Nephron (organoid): Measurements from ENCODE around the gene TRMT10B.
"Not testable (repeated sequence)": the region's sequence is repeated elsewhere in the genome, so short reads cannot be mapped to it uniquely, and the experiment has no call there.

ENCODE experiments used
- H3K27ac Mint-ChIP-seq, 3 experiments: 2 replicates each; pipeline ENCODE4 v1.8.0; 2020; ENCODE audit warnings: mixed read lengths in 3 of 3, mild to moderate bottlenecking in 2 of 3, moderate library complexity in 1 of 3
- H3K27me3 Mint-ChIP-seq: 2 replicates; pipeline ENCODE4 v1.8.0; 2021; ENCODE audit warnings: low read depth, mild to moderate bottlenecking, moderate library complexity, mixed read lengths
- H3K36me3 Mint-ChIP-seq: 2 replicates; pipeline ENCODE4 v1.8.0; 2020; ENCODE audit warnings: low read depth, mixed read lengths
- H3K4me1 Mint-ChIP-seq: 2 replicates; pipeline ENCODE4 v1.8.0; 2020; ENCODE audit warnings: mixed read lengths
- H3K4me3 Mint-ChIP-seq, 3 experiments: 2 replicates each; pipeline ENCODE4 v1.8.0; 2020; ENCODE audit warnings: mild to moderate bottlenecking in 3 of 3, mixed read lengths in 3 of 3, moderate library complexity in 2 of 3
- H3K9me3 Mint-ChIP-seq: 2 replicates; pipeline ENCODE4 v1.8.0; 2020; ENCODE audit warnings: mixed read lengths
- CTCF ChIP-seq, 3 experiments: fragments of 200-600 bp; sonication (generic); IDR thresholded peaks; one replicate each; pipeline ENCODE4 v1.5.0; 2021; ENCODE audit warnings: antibody characterized with exemption in 3 of 3; ENCODE audit not compliant: unreplicated experiment in 3 of 3

The TRMT10B gene

GRCh38 chr9:37752642-37753488 lies 740 bp upstream of the TRMT10B start:
- Mint-ChIP-seq H3K27me3 (no peaks in the 10 kb centered on the region), H3K36me3 (no peaks in the 10 kb centered on the region), H3K4me1 (peaks cover 9% of the 10 kb centered on the region), H3K27ac (peak overlapping the region; percentile 58 to 91 (median 70)), H3K4me3 (peak overlapping the region; percentile 95 to 97 (median 96)), H3K9me3 (no peaks in the 10 kb centered on the region)
- TF ChIP-seq CTCF (IDR thresholded peaks at IDR 0.05; ENCODE audit: unreplicated experiment in 3 of 3): no peak

GRCh38 chr9:37758747-37759146 lies 5.1 kb downstream of the TRMT10B start:
- peaks cover 9% of the 10 kb centered on the region for H3K4me1 Mint-ChIP-seq
- no peaks in the 10 kb centered on the region for H3K9me3 Mint-ChIP-seq
- no peaks in the 10 kb centered on the region for H3K27me3 Mint-ChIP-seq
- no peak overlapping the region for H3K27ac Mint-ChIP-seq
- TF ChIP-seq CTCF (IDR thresholded peaks at IDR 0.05; ENCODE audit: unreplicated experiment in 3 of 3): no peak
- no peak overlapping the region for H3K4me3 Mint-ChIP-seq
- H3K36me3 Mint-ChIP-seq: peaks cover 10% of the 10 kb centered on the region

- Mint-ChIP-seq H3K4me3 (no peak overlapping the region), H3K9me3 (peaks cover 2% of the 10 kb centered on the region), H3K27ac (no peak overlapping the region), H3K36me3 (peaks cover 23% of the 10 kb centered on the region), H3K4me1 (no peaks in the 10 kb centered on the region), H3K27me3 (no peaks in the 10 kb centered on the region)
- TF ChIP-seq CTCF (IDR thresholded peaks at IDR 0.05; ENCODE audit: unreplicated experiment in 3 of 3): no peak
Measured at GRCh38 chr9:37760416-37761161, 7.0 kb downstream of the TRMT10B start.

- H3K4me1 Mint-ChIP-seq: no peaks in the 10 kb centered on the region
- H3K4me3 Mint-ChIP-seq: no peak overlapping the region
- no peaks in the 10 kb centered on the region for H3K27me3 Mint-ChIP-seq
- no peak for TF ChIP-seq CTCF (IDR thresholded peaks at IDR 0.05; ENCODE audit: unreplicated experiment in 3 of 3)
- H3K9me3 Mint-ChIP-seq: peaks cover 4% of the 10 kb centered on the region
- no peak overlapping the region for H3K27ac Mint-ChIP-seq
- peaks cover 27% of the 10 kb centered on the region for H3K36me3 Mint-ChIP-seq
Measured at GRCh38 chr9:37761511-37761910, 7.9 kb downstream of the TRMT10B start.

GRCh38 chr9:37765263-37765662 lies 11.7 kb downstream of the TRMT10B start:
- H3K4me1 Mint-ChIP-seq, H3K4me3 Mint-ChIP-seq, H3K27me3 Mint-ChIP-seq, H3K9me3 Mint-ChIP-seq, H3K27ac Mint-ChIP-seq: not testable (repeated sequence)
- peaks cover 40% of the 10 kb centered on the region for H3K36me3 Mint-ChIP-seq

GRCh38 chr9:37769306-37769705 lies 15.7 kb downstream of the TRMT10B start:
- Mint-ChIP-seq H3K27ac (no peak overlapping the region), H3K9me3 (peaks cover 4% of the 10 kb centered on the region), H3K36me3 (peaks cover 49% of the 10 kb centered on the region), H3K27me3 (no peaks in the 10 kb centered on the region), H3K4me3 (no peak overlapping the region), H3K4me1 (no peaks in the 10 kb centered on the region)
- TF ChIP-seq CTCF (IDR thresholded peaks at IDR 0.05; ENCODE audit: unreplicated experiment in 3 of 3): no peak
